HepG2 (cell line): ENCODE results near the gene ALB. TPM values are rescaled to one million over a fixed set of nuclear protein-coding genes. Genes with fewer than 3 reads are reported as not detected.

Experiments
- AKAP8 ChIP-seq: sonication (generic); formaldehyde crosslinking; IDR thresholded peaks from 2 replicates; pipeline ENCODE4 v1.5.1; 2020; ENCODE audit warnings: mild to moderate bottlenecking, missing genetic modification reagents
- ARNT ChIP-seq: fragments of 450-650 bp; IDR thresholded peaks from 2 replicates; pipeline ENCODE4 v1.6.1; 2017
- FLYWCH1 ChIP-seq: sonication (generic); formaldehyde crosslinking; IDR thresholded peaks from 2 replicates; pipeline ENCODE4 v1.8.1; 2023; ENCODE audit warnings: mild to moderate bottlenecking, missing genetic modification reagents
- IKZF1 ChIP-seq: fragments of 450-650 bp; IDR thresholded peaks from 2 replicates; pipeline ENCODE4 v1.7.1; 2016
- KLF12 ChIP-seq: sonication (generic); formaldehyde crosslinking; IDR thresholded peaks from 2 replicates; pipeline ENCODE4 v1.4.0; 2020; ENCODE audit warnings: missing genetic modification reagents, borderline replicate concordance
- MBD4 ChIP-seq: IDR thresholded peaks from 2 replicates; pipeline ENCODE4 v1.6.1; 2012; ENCODE audit warnings: low read length, inconsistent platforms, borderline replicate concordance
- PHF5A ChIP-seq: IDR thresholded peaks from one replicate; pipeline ENCODE4 v1.6.1; 2018; ENCODE audit warnings: low read depth, missing genetic modification reagents; ENCODE audit not compliant: unreplicated experiment
- POLR2AphosphoS5 ChIP-seq: IDR thresholded peaks from 2 replicates; pipeline ENCODE4 v1.6.1; 2012; ENCODE audit warnings: low read depth, low read length
- SNAPC4 ChIP-seq: sonication (generic); formaldehyde crosslinking; IDR thresholded peaks from 2 replicates; pipeline ENCODE4 v1.4.0; 2020; ENCODE audit warnings: mild to moderate bottlenecking, missing genetic modification reagents
- SRY ChIP-seq: sonication (generic); formaldehyde crosslinking; IDR thresholded peaks from 2 replicates; pipeline ENCODE4 v1.8.0; 2022; ENCODE audit warnings: mild to moderate bottlenecking, missing genetic modification reagents
- ZFX ChIP-seq: sonication (generic); formaldehyde crosslinking; IDR thresholded peaks from 2 replicates; pipeline ENCODE4 v1.4.0; 2020; ENCODE audit warnings: mild to moderate bottlenecking, low read depth, missing genetic modification reagents, moderate library complexity
- ZGPAT ChIP-seq: IDR thresholded peaks from 2 replicates; pipeline ENCODE4 v1.6.1; 2016; ENCODE audit warnings: mild to moderate bottlenecking
- ZNF274 ChIP-seq: sonication (generic); formaldehyde crosslinking; IDR thresholded peaks from 2 replicates; pipeline ENCODE4 v1.5.1; 2020; ENCODE audit warnings: mild to moderate bottlenecking, missing genetic modification reagents
- ZNF552 ChIP-seq: sonication (generic); formaldehyde crosslinking; IDR thresholded peaks from 2 replicates; pipeline ENCODE4 v1.9.0; 2022; ENCODE audit warnings: missing genetic modification reagents, mild to moderate bottlenecking, borderline replicate concordance
- ZNF761 ChIP-seq: sonication (generic); formaldehyde crosslinking; conservative IDR thresholded peaks from 2 replicates; pipeline ENCODE4 v1.4.0; 2020; ENCODE audit warnings: mild to moderate bottlenecking, missing genetic modification reagents
- ZSCAN21 ChIP-seq: sonication (generic); formaldehyde crosslinking; IDR thresholded peaks from 2 replicates; pipeline ENCODE4 v1.8.0; 2022; ENCODE audit warnings: mild to moderate bottlenecking, missing genetic modification reagents, moderate library complexity, borderline replicate concordance
- ZSCAN22 ChIP-seq: sonication (generic); formaldehyde crosslinking; IDR thresholded peaks from 2 replicates; pipeline ENCODE4 v1.4.0; 2020; ENCODE audit warnings: mild to moderate bottlenecking, missing genetic modification reagents
- ZXDC ChIP-seq: sonication (generic); formaldehyde crosslinking; IDR thresholded peaks from 2 replicates; pipeline ENCODE4 v1.5.0; 2020; ENCODE audit warnings: mild to moderate bottlenecking, missing genetic modification reagents
- polyA plus RNA-seq, 8 experiments: library from polyadenylated mRNA; depleted of rRNA in 3 of 8; stranded (reverse) in 7 of 8; unstranded in 1 of 8; fragments of >200 nt; fragmentation: Illumina TruSeq in 4 of 8; extraction: Trizol in 4 of 8; gene quantifications; 2 replicates each; pipeline versions ENCODE4 v1.2.1 to v1.2.3, GENCODE V29; 2011 to 2016; ENCODE audit warnings: low read depth in 4 of 8, missing spikeins in 1 of 8, mixed read lengths in 1 of 8; ENCODE audit not compliant: insufficient read depth in 1 of 8
- total RNA-seq, 5 experiments: library from RNA; depleted of rRNA; stranded (reverse); fragments of >200 nt; fragmentation: Illumina TruSeq; extraction: Trizol; gene quantifications; 2 replicates each; pipeline ENCODE4 v1.2.3, GENCODE V29; 2016; ENCODE audit warnings: low read depth in 1 of 5
- TF ChIP-seq, protein P1 (sequence below): sonication (generic); formaldehyde crosslinking; IDR thresholded peaks from 2 replicates; pipeline ENCODE4 v1.4.0; 2020; ENCODE audit warnings: missing genetic modification reagents

ALB gene
- total and polyA plus RNA-seq, 2 of the 13 experiments (the other 11 are each of a cell fraction or from before 2014, with no cell fraction given) = 22,259 to 22,625 TPM

- TF ChIP-seq SNAPC4 (CRISPR knock-in tag) (no peak), ZNF274 (no peak), PHF5A (CRISPR knock-in tag) (peak; percentile 35), ZSCAN22 (CRISPR knock-in tag) (no peak), KLF12 (CRISPR knock-in tag) (peak; percentile 34; the same call in 1 of the 2 replicates), POLR2AphosphoS5 (peak; percentile 51), FLYWCH1 (CRISPR knock-in tag) (no peak), MBD4 (peak; percentile 80), ZSCAN21 (CRISPR knock-in tag) (0 out of 2 replicates have a peak, but pooled peaks have one; percentile 13), SRY (CRISPR knock-in tag) (peak; percentile 62; the same call in 1 of the 2 replicates), ZGPAT (no peak), ARNT (no peak), ZNF761 (no peak), ZNF552 (CRISPR knock-in tag) (no peak), AKAP8 (no peak), ZFX (CRISPR knock-in tag) (no peak), ZXDC (CRISPR knock-in tag) (no peak), IKZF1 (no peak)
- TF ChIP-seq, protein P1, sequence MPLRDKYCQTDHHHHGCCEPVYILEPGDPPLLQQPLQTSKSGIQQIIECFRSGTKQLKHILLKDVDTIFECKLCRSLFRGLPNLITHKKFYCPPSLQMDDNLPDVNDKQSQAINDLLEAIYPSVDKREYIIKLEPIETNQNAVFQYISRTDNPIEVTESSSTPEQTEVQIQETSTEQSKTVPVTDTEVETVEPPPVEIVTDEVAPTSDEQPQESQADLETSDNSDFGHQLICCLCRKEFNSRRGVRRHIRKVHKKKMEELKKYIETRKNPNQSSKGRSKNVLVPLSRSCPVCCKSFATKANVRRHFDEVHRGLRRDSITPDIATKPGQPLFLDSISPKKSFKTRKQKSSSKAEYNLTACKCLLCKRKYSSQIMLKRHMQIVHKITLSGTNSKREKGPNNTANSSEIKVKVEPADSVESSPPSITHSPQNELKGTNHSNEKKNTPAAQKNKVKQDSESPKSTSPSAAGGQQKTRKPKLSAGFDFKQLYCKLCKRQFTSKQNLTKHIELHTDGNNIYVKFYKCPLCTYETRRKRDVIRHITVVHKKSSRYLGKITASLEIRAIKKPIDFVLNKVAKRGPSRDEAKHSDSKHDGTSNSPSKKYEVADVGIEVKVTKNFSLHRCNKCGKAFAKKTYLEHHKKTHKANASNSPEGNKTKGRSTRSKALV (CRISPR knock-in tag) = 0 out of 2 replicates have a peak, but pooled peaks have one; percentile 62
Measured at GRCh38 chr4:73416423-73417087, 12.5 kb downstream of the ALB start (continued).
